Posterior cingulate gyrus (tissue), 11 donors: ENCODE data around the gene SDR42E1.

Experiments
- DNase-seq, 10 donors: peaks; one replicate each; pipeline versions ENCODE4 v3.0.0 to v3.0.0-alpha.2; 2020 to 2021; ENCODE audit warnings: mixed read lengths in 3 of 10
- intact Hi-C: fragments of 100-400 bp; cut with DNase I; formaldehyde crosslinking; loops from one replicate; pipeline ENCODE4 v1.15.1; 2023

The SDR42E1 gene

GRCh38 chr16:82011199-82011641, at the start of gene SDR42E1:
SDR42E1 (minus strand) TSS chr16:82011470; CDS start chr16:82000858, 10,612 bp downstream.
- no peak for DNase-seq

GRCh38 chr16:82059983-82060421, 48.7 kb upstream of the SDR42E1 start:
- DNase-seq: no peak
- intact Hi-C loops: no loop called here

More at GRCh38 chr16:82011199-82011641, at the start of gene SDR42E1:
- intact Hi-C loops: no loop called here

- intact Hi-C loops: no loop called here
- no peak for DNase-seq
Observed at GRCh38 chr16:82059161-82059982, 48.1 kb upstream of the SDR42E1 start.

DNA sequence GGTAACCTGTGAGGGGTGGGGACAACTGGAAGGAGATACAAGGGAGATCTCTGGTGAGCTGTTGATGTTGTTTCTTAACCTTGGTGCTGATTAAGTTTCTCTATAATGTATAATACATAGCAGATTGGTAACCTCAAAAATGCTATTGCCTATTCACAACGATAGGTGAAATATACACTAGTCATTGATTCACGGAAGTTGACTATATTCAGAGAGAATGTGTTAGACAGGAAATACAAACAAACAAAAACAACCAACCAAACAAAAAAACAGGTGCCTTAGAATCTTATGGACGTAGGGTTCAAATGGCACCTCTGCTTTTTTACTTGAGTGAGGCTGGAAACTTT, 45.3 kb upstream of the SDR42E1 start:
- DNase-seq: no peak
- intact Hi-C loops: no loop called here

- DNase-seq: no peak
- intact Hi-C loops: no loop called here
Observed at GRCh38 chr16:82055728-82056549, 44.7 kb upstream of the SDR42E1 start.

- intact Hi-C loops: no loop called here
- DNase-seq: no peak
Observed at GRCh38 chr16:82055117-82055516, 43.8 kb upstream of the SDR42E1 start.

- no peak for DNase-seq
- intact Hi-C loops: no loop called here
Observed at GRCh38 chr16:82051656-82052055, 40.4 kb upstream of the SDR42E1 start.

DNA sequence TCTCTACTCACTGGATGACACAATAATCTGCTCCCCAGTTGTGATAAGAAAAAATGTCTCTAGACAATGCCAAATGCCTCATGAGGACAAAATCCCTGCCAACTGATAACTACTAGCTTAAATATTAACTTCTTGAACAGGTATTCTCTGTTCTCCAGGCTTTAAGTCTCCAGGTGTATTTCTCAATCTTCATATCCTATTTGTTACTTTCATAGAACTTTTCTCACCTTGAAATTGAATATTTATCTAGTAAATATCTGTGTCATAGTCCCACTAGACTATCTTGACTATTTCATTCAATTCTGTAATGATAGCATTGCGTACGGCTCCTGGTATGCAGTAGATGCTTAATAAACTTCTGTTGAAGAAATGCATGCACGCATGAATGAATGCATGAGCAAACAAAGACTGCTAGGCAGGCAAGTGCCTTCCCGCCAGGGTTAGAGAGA, 39.7 kb upstream of the SDR42E1 start:
- DNase-seq: no peak
- intact Hi-C loops: no loop called here

- intact Hi-C loops: no loop called here
- DNase-seq: no peak
Observed at GRCh38 chr16:82050506-82050905, 39.2 kb upstream of the SDR42E1 start.

DNA sequence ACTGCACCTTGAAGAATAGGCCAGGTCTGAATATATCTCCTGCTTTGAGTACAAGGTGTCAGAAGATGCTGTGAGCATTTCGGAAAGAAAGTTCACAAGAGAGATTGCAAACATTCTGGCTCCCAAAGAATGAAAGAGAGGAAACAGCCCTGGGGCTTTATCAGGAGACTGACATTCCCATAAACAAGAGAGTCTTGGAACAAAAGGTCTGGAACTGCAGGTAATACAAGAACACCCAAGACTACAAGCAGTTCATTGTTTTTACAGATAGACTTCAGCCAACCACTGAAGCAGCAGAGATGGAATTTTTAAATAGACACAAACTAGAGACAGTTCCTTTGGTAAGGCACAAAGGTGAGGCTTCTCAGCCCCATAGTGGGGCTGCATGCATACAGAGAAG, 38.2 kb upstream of the SDR42E1 start:
- DNase-seq: no peak
- intact Hi-C loops: no loop called here

DNA sequence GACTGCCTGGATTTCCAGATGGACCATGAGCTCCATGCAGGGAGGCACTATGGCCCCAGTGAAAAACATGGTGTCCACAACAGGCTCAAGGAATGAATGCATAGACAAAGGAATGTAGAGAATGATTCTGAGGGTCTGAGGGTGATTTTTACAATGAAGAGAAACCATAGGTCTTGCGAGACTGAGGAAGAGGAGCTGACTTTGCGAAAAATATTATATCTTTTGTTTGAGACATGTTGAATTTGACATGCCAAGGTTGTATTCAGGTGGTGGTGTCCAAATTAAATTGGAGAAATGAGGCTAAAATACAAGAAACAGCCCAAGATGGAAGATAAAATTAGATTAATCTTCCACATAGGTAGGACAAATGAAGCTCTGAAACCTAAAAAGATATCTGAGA, 36.5 kb upstream of the SDR42E1 start:
- intact Hi-C loops: no loop called here
- DNase-seq: no peak

DNA sequence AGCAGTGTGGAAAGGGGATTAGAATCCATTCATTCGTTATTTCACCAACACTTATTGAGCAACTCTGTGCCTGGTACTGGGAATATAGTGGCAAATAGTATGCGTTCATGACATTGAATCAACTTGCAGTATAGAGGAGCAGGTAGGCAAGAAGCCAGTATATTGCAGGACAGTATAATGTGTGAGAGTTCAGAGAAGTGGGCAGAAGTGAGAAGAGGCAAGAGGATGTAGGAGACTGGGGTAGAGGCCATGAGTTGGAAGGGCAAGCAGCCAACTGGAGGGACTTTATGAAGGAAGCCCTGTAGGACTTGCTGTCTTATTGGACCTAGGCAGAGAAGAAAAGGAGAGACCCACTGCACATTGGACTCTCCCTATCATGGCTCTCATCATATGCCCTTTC, 36.1 kb upstream of the SDR42E1 start:
- intact Hi-C loops: no loop called here
- DNase-seq: no peak

GRCh38 chr16:82046941-82047340, 35.7 kb upstream of the SDR42E1 start:
- intact Hi-C loops: no loop called here
- no peak for DNase-seq

- intact Hi-C loops: no loop called here
- no peak for DNase-seq
Observed at GRCh38 chr16:82046541-82046940, 35.3 kb upstream of the SDR42E1 start.

- intact Hi-C loops: no loop called here
- DNase-seq: no peak
Observed at GRCh38 chr16:82045465-82045864, 34.2 kb upstream of the SDR42E1 start.

DNA sequence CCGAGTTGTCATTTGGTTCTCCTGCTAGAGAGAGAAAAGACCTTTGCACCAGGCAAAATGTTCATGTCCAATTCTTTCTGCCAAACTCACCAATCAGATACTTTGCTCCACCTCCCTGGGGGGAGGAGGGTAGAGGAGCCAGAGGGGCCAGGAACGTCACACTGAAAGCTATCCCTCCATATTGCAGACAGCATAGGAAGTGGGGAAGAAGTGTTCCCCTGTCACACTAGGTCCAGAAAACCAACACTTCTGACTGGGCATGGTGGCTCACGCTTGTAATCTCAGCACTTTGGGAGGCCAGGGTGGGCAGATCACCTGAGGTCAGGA, 33.3 kb upstream of the SDR42E1 start:
- DNase-seq: no peak
- intact Hi-C loops: no loop called here

DNA sequence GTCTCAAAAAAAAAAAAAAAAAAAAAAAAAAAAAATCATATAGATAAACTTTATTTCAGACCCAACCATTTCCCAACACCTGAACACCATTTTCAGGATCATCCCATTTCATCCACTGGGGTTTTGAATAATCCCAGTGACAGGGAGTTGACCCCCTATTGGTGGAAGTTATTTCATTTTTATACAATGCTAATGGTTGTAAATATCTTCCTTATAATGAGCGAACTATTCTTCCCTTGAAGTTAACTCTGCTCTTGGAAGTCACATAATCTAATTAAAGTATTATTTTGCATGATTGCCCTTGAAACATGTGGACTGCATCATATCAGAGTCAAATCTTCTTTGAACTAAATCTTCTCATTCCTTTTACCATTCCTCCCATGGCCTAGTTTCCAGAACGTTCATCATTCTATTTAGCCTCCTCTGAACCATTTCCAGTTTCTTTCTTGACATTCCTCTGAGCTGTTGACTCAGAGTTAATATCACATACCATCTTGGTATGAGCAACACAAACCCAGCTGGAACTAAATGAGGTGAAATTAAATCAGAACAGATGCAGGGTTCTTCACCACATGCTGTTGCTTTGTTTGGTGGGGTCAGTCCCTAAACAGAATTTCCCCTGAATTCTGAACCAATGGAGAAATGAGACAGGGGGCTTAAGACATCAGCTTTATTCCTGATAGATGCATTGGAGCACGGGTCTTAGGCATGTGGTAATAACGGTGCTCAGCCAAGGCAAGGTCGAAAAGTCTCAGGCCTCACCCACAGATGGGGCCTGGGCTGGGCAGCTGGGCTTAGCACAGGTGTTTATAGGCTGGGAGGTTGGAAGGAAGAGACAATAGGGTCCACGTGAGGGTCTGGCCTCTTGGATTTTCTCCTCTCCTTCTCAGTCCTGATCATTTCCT, 32.7 kb upstream of the SDR42E1 start:
- intact Hi-C loops: no loop called here
- DNase-seq: no peak

DNA sequence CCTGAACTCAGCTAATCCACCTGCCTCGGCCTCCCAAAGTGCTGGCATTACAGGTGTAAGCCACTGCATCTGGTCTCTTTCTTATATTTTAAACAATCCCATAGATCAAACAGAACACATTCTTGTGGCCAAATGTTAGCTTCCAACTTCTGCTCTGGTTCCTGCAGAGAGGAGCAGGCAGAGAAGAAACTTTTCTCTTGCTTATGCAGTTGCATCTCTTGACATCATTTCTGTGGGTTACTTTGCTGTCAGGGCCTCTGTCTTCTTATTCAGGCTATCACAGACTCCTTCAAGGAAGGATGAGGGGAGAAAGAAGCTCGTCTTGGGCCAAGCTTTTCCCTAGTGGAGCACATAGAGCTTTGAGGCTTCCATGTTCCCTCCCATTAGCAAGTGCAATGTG, 31.6 kb upstream of the SDR42E1 start:
- intact Hi-C loops: no loop called here
- DNase-seq: no peak

DNA sequence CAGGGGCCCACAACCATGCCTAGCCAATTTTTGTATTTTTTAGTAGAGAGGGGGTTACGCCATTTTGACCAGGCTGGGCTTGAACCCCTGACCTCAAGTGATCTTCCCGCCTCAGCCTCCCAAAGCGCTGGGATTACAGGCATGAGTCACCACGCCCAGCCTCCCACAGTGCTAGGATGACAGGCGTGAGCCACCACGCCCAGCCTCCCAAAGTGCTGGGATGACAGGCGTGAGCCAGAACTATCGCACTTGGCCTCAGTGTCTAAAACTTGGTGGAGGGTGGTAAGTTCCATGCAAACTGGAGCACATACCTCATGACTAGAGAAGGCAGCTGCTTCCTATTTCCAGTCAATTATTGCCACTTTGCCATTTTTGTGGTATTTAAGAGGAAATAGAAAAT, 30.9 kb upstream of the SDR42E1 start:
- intact Hi-C loops: no loop called here
- DNase-seq: no peak

DNA sequence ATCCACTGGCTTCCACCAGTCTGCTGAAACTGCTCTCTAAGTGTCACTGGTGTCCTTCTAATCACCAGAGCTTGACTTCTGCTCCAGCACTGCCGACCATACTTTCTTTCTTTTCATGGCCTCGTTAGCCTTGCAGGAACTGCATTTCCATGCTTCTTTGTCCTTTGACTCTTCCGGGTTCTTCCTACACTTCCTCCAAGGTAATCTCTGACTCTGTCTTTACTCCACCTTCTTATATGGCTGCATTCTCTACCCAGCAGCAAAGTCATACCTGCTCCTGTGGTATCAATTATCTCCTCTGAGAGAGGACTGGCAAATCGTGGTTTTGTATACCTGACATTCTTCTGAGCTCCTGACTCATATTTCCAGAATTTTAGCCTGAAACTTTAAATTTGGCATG, 30.3 kb upstream of the SDR42E1 start:
- intact Hi-C loops: no loop called here
- no peak for DNase-seq

DNA sequence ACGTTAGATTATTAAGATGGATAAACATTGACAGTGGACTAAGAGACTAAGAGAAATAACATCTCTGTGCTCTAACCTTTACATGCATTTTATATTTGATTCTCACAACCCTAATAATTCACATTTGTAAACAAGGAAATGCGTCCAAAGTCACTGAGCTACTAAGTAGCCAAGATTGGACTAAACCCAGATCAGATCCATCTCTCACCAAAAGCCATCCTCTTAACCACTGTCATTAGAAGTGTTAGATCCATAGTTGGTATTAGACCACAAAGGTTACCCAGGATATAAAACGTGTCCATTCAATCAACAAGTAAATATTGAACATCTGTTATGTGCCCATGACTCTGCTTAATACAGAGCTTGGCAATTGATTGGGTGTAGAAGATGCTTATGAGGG, 29.0 kb upstream of the SDR42E1 start:
- intact Hi-C loops: no loop called here
- no peak for DNase-seq
